Measurements from ENCODE around the gene SLC35E1.

SLC35E1 gene

DNA sequence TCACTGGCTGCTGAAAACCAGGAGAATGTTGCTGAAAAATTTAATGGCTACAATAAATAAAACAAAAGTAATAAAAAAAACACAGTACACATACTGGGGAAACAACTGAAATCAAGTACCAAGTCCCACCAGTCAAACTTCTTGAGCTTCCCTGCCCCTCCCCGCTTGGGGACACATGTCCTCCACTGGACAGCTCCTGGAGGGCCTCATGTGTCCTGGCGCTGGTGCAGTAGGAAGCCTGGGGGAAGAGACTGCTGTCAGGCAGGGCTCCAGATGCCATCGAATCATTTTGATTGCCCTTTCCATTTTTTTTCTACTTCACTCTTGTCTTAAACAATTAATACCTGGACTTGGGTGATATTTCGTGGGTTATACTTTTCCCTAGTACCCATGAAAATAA lies 26.6 kb upstream of the SLC35E1 start:
- in situ Hi-C loops (cut with HindIII; ENCODE audit: low sequenced_read_pairs): no loop called here

DNA sequence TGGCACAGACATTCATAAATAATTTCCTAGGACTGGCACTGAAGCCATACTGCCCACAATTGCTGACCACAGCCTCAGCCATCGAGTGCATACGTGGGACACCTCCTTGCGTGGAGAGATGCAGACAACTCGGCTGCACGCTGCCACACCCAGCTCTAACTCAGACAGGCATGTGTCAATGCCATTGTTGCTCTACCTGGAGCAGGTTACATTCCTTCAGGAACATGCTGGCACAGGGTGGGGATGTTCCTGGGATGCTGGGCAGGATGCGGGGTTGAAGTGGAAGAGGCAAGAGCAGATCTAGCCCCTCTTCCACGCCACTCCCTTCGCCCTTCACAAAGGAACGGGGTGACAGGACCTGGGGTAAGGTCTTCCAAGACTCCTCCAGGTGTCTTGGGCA lies 24.2 kb upstream of the SLC35E1 start:
- in situ Hi-C loops (cut with HindIII; ENCODE audit: low sequenced_read_pairs): no loop called here

DNA sequence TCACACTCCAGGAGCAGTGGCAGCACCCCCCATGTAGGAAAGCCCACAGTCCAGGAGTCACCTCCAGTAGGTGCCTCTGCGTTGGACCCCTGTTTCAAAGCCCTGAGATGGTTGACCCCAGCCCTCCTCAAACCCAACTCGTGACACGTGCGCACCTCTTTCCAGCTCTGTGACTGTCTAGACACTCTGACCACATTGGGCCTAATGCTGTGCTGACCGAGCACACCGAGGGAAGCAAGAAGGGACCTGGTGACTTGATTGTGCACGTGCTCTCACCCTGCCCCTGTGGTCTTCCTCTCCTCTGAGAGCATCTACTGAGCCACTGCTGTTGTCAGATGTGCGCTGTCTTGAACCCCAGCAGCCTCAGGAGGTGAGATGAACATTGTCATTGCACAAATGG lies 22.9 kb upstream of the SLC35E1 start:
- in situ Hi-C loops (cut with HindIII; ENCODE audit: low sequenced_read_pairs): no loop called here

DNA sequence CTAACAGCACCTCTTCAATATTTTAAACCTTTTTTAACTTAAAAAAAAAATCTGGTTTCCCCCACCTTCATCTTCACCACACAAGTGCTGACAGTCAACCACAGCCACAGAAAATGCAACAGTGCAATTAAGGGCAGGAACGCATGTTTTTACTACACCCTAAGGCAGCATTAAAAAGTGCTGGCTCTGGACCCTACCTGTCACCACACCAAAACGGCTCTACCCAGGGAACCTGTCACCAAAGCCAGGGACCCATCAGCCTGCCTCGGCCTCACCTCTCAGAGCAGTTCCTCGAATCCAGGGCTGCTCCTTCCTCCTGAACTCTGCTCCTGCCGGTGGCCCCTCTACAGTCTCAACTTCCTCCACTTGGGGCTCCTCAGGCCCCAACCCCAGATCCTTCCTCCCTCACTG lies 22.5 kb upstream of the SLC35E1 start:
- in situ Hi-C loops (cut with HindIII; ENCODE audit: low sequenced_read_pairs): no loop called here

DNA sequence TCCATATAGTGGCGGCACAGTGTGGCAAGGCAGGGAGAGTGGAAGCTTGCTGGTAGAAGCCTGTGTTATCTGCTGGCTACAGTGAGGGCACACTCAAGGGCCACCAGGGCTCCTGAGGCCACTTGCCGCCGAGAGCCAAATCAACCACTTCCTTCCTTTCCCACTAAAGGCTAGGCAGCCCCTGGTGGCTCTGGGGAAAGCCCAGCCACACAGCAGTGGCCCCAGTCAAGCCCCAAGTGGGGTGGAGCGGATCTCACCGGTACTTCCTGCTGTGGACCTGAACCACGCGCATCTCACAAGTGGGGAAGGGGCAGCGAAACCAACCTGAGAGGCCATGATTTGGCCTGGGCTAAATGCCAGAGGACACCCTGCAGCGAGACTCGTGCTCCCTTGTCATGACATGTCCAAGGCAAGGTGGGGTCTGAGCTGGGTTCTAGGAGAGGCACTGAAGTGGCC lies 21.9 kb upstream of the SLC35E1 start:
- in situ Hi-C loops (cut with HindIII; ENCODE audit: low sequenced_read_pairs): no loop called here

DNA sequence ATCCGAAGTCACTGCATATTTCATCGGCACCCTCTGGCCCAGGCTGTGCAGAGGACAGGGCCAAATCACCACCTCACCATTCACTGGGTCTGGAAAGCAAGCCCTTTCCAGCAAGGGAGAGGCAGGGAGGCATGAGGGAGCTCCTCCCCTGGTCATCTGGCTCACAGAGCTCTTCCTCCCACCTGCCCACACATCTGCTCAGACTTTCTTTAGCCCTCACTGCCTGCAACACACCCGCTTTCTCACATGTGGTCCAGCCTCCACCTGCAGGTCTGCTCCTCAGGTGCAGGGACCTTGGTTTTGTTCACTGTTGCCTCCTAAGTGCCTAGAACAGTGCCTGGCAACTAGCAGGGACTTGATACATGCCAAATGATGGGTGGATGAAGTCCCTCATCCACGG lies 21.0 kb upstream of the SLC35E1 start:
- in situ Hi-C loops (cut with HindIII; ENCODE audit: low sequenced_read_pairs): no loop called here

DNA sequence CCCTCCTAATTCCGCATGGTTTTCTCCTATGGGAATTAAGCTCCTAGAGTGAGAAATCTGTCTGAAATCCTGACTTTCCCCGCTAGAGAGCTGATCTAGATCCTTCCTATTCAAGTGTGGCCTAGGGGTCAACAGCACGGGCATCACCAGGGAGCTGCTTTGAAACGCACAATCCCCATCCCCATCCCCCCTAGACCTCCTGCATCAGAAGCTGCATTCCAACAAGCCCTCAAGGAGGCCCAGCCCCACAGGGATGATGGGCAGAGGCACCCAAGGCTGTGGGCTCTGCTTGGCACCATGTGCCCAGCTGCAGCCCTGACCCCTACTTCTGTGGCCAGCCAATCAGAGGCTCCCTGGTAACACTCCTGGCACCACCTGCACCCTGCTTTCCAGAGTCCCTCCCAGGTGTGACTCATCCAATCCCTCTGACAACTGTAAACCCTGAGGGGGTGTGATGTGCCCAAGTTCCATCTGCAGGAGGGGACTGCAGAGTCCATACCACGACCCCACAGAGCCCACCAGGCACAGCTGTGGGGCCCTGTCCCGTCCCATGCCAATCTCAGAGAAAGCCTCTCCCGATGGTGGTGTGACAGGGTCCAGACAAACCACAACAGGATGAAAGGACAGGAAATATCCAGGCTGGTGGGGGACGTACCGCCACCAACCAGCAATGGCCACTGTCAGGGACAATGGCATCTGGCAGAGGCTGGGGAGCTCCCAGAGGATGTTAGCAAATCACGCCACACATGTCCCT lies 19.8 kb upstream of the SLC35E1 start:
- in situ Hi-C loops (cut with HindIII; ENCODE audit: low sequenced_read_pairs): no loop called here

DNA sequence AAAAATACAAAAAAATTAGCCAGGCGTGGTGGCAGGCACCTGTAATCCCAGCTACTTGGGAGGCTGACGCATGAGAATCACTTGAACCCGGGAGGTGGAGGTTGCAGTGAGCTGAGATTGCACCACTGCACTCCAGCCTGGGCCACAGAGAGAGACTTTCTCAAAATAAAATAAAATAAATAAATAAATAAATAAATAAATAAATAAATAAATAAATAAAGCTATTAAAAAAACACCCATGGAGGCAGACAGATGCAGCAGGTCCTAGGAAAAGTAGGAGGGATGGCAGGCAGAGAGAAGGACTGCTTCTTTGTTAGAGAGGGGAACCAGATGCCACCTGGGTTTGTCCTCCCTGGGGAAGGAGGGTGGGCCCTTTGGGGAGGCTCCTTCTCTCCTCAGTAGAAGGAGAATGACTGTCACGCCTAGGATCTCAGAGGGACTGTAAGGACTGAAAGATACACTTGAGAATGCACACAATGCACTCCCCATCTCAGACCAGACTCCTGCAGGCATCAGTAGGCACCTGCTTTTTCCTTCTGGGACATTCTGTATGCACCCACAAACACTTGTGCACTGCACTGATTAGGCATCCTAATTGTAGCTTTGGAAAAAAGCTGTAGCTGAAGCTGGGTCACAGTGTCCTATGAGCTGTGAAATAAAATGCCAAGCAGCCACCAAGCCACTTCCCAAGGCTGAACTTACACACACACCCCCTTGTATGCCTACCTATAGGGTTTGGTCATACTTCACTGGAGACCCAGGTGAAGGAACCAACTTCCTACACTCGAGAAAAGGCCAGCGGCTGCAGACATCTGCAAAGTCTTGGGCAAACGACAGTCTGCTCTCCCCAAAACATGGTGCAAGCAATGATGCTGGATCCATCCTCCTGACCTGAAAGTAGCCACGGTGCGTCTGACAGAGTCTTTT lies 18.9 kb upstream of the SLC35E1 start:
- in situ Hi-C loops (cut with HindIII; ENCODE audit: low sequenced_read_pairs): no loop called here

DNA sequence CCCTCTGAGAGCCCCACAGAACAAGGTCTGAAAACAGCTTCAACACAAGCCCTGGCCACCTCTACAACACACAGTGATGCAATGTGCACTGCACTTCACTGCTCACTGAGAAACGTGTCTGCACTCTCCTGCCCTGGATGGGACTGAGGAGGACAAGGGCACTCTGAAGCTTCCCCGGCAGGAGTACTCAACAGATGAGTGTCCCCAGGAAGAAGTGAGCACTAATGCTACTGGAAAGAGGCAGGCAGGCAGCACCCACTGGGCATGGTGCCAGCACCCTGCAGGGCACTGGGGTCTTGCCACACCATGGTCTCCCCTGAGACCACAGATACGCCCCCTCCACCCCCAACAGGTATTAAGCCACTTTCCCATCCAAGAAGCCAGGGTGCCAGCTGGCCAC lies 17.7 kb upstream of the SLC35E1 start:
- in situ Hi-C loops (cut with HindIII; ENCODE audit: low sequenced_read_pairs): no loop called here

DNA sequence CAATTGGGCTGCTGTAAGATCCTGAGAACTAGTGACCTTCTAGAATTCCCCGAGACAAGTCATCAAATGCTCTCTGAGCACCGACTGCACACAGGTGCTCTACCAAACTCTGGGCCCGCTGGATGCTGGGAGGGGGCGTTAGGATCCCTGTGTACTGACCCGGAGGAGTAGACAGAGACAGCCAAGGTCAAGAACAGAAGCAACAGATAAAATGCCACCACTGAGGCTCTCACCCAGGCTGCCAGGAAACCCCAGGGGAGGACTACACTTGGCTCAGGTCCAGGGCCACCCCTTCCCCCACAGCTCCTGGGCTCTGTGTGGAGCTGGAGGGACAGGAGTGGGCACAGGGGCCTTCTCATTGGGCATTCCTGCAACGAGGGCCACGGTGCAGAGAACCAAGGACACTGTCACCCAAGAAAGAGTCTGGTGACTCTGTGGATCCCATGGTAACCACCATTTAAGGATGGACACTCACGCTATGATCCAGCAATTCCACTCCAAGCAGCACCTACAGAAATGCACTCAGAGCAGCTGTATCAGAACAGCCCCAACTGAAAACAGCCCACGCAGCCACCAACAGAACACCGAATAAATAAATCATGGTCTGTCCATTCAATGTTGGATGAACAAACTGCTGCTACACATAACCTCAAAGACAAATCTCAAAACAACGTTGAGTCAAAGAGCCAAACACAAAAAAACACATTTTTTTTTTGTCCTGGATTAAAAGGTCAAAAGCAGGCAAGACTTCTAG lies 16.8 kb upstream of the SLC35E1 start:
- in situ Hi-C loops (cut with HindIII; ENCODE audit: low sequenced_read_pairs): no loop called here

DNA sequence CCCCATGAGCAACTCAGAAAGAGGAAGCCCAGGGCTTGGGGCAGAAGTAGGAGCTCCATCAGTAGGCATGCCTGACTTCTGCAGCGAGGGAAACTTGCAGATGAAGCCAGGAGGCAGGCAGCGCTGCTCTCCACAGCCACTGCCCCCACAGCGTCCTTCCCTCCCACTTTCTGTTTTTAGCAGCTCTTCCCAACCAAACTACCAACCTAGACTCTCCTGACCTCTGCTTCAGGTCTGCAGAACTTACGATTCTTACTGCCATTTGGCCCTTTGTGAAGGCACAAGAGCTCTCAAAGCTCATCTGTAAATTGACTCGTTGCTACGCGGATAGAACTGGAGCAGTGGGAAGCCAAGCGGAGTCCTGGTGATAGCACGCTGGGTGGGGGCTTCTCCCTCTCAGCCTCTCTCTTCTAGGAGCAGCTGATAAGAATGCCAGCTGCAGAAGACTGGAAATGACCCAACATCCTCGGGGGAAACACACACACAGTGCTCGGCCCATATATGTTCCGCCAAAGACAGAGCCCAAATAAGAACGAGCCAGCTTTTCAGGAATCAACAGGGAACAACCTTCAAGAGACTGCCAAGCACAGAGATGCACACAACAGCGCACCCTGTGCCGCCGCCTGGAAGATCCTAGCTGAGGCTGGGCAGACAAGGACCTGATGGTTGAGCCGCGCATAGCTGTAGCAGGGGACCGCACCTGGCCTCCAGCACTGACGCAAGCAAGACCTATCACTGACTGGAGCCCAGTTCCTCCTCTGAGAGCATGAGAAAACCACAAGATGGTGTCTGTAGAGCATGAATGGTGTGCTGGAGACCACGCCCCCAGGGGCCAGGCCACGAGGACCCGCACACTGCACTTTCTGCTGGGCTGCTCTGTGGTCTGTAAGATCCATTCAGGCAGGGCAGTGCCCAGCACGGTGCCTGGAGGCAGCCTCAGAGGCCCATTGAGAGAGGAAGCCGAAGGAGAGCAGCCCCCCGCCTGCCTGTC lies 15.9 kb upstream of the SLC35E1 start:
- in situ Hi-C loops (cut with HindIII; ENCODE audit: low sequenced_read_pairs): no loop called here

DNA sequence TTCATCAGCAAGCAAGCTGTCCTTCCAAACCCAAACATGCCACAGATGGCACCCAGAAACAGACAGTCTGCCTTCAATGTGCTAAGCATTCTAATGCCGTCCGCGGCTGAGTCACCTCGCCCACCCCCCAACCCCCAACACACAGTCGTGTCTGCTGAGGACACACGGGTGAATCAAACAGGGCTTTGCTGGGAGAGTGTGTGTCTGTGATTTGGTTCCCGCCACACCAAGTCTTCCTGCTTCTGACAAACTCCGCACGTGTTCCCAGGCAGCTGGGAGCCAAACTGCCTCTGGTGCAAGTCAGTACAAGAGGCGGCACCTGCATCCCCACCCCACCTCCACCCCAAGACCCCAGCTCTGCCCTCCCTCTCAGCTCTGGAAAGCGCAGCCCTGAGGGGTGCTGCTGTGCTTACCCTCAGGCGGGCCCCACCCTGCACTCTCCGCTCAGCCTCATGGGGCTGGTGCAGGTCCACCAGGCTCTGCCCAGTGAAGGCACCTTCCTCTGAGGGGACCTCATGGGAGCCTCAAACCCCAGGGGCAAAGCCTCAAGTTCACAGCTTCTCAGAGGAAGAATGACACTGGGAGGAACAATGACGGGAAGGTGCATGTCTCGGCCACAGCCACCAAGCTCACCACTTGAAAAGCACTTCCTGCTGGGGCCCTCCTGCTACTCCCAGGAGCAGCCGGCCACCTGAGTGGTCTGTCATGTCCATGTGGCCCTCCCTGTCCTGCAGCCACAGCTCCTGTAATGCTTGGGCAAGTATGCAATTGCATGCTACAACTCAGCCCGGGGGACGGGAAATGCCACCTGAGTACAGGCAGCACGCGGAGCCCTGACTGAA lies 15.0 kb upstream of the SLC35E1 start:
- in situ Hi-C loops (cut with HindIII; ENCODE audit: low sequenced_read_pairs): no loop called here

DNA sequence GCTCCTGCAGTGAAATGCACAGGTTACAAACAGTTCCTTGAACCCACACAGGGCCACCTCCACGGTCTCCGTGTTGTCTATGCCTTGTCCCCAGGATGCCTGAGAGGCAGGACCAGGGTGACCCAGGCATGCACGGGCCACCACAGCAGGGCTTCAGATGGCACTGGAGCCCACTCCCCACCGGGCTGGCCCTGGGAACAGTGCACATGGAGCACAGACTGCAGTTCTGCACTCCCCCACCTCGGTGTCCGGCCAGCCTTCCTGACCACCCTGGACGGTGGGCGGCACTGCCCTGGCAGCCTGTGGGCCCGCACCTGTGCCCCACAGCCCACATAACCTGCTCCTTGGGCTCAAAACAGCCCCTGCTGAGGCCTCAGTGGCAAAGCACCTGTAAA lies 14.3 kb upstream of the SLC35E1 start:
- in situ Hi-C loops (cut with HindIII; ENCODE audit: low sequenced_read_pairs): no loop called here

DNA sequence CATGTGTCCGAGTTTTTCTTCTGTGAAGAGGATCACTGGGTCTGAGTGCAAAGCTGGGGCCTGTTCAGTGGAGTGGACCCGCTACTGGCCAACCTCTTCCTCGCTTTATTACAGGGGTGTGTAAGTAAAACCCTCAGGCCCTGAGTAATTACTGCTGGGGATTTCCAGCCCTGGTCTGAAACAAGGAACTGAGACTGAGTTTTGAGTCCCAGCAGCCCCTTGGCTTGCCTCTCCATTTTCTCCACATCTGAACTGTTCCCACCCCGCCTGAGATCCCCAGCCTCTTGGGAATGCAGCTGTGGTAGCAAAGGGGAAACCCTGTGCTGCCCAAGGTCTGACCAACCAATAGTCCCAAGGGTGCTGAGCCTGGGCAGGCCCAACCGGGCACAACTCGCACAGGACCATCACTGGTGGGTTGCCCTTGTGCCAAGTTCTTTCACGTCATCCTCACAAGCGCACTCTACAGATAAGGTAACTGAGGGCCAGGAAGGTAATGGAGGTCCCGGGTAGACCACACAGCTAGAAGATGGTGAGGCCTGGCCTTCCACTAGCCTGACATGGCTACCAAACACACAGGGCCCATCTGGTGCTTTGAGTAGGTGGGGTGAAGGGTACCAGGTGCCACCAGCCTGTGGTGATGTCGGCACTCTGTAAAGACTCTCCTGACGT lies 13.7 kb upstream of the SLC35E1 start:
- in situ Hi-C loops (cut with HindIII; ENCODE audit: low sequenced_read_pairs): no loop called here

DNA sequence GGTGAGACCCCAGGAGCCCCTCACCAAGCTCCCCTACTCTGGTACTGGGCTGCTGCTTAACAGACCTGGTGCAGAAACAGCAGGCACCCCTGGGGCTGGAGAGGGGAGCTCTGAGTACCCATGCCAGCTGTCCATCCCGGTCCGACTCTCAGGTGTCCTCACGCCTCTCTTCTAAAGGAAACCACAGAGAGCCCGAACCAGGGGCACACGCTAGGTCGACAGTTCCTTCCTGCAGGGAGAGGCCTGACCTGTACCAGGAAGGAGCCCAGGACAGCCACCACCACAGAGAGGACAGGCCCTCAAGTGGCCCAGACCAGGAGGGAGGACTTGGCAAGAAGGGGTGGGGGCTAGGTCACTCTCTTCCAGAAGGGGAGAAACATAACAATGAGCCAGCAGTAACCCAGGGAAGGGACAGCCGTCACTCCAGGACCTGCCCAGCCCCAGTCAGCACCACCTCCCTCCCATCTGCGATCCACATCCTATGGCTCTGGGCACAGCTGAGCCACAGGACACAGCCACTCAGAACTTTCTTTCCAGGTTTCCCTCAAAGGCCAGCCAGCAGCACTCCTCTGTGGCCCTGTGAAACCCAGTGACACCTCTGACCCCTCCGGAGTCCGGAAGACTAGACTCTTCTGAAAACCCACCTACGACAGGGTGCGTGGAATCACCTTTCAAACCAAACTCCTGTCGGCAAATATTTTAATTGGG lies 13.0 kb upstream of the SLC35E1 start:
- in situ Hi-C loops (cut with HindIII; ENCODE audit: low sequenced_read_pairs): no loop called here

DNA sequence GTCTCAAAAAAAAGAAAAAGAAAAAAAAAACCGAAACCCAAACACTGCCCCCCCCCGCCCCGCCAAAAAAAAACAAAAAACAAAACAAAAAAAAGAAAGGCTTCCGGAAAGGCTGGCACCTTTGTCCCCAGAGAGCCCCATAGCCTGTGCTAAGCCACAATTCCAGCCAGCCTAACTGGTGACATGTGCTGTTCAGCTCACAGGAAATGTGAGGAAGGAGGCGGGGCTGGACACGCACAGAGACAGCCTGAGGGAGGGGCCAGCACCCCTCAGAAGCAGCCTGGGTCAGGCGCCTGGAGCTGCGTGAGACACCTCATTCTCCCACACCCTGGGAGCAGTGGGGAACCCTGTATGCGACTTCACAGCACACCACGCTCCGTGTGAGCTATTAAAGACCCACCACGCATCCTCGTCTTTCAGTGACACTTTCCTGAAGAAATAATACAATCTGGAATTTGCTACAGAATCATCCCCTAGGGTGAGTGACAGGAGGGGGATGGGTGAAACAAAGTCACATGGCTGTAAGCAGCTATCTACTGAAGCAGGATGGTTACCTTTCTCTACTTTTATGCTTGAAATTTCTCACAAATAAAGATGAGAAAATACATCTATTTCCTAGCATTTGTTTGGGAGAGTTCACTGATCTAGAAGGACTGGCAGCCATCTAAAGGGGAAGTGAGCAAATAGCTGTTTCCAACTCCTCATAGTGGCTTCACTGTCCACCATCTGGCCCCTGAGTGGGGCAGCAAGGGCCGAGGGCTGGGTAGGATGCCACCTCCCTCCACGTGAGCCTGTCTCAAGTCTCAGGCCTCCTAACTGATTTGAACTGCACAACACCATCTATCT lies 12.3 kb upstream of the SLC35E1 start:
- in situ Hi-C loops (cut with HindIII; ENCODE audit: low sequenced_read_pairs): no loop called here

All from DLD1 (cell line).